ENCODE data around the gene WRNIP1. TPM values are rescaled to one million over a fixed set of nuclear protein-coding genes. Genes with fewer than 3 reads are reported as not detected.

The WRNIP1 gene
- total and polyA plus RNA-seq, 2 of the 8 experiments (the other 6 are each of a cell fraction or from before 2014, with no cell fraction given): 38.2 to 39.2 TPM

DNA sequence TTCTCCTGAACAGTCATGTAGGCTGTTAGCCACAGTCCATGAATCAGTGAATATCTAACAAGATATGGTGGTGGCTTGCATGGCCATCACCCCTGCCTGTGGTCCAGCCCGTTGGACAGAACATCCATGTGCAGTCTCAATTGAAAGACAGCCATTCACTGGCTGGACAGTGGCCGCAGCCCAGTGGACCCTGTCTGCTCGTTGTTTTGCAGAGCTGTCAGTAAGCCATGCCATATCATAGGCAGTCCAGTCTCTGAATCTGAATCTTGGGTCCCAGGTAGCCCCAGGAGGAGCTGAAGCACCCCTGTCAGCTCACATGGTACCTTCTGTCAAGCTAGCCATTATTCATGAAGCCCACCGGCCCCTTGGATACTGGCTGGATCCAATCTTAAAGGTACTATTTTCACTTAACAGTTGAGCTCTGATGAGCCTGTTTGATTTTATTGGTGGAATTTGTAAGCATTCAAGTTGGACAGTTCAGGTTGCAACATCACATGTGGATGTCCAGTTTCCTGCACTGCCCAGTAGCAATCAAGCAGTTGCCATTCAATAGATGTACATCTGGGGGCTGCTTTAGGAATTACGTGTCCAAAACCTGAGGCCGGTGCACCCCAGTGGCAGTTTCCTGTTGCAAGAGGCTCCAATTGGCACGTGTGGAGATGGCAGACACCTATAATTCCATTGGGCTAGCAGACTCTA is 38.7 kb downstream of the WRNIP1 start:
- Histone ChIP-seq H3K4ac (replicated peaks; ENCODE audit: insufficient read length, low read depth, low read length) (no peak overlapping the region), H2BK5ac (ENCODE audit: low read depth, low read length) (no peak overlapping the region), H2BK12ac (ENCODE audit: low read depth, low read length) (no peak overlapping the region), H3K36me3 (ENCODE audit: control insufficient read depth in 2 of 4, insufficient read depth in 4 of 4, low read length in 3 of 4) (no peaks in the 10 kb centered on the region), H3K4me1 (replicated peaks in 1 of 4; ENCODE audit: control insufficient read depth in 3 of 4, insufficient read depth in 4 of 4, low read length in 3 of 4) (peaks cover 0 to 5% (median 2%) of the 10 kb centered on the region in 4 experiments; a peak in 2 of 7 replicates), H4K8ac (ENCODE audit: extremely low read depth, insufficient read depth, low read length) (no peak overlapping the region), H2BK15ac (ENCODE audit: low read length) (no peak overlapping the region), H2BK20ac (ENCODE audit: low read length) (no peak overlapping the region), H3K4me2 (ENCODE audit: insufficient read depth in 1 of 2, low read depth in 2 of 2, low read length in 2 of 2) (no peak overlapping the region), H4K20me1 (replicated peaks in 1 of 2; ENCODE audit: control insufficient read depth in 1 of 2, insufficient read depth in 2 of 2, low read length in 2 of 2) (no peaks in the 10 kb centered on the region), H3K79me1 (ENCODE audit: low read depth, low read length) (0 out of 2 replicates have a peak, but pooled peaks cover 2% of the 10 kb centered on the region), H3K79me2 (ENCODE audit: control insufficient read depth in 1 of 2, insufficient read depth in 2 of 2, low read length in 2 of 2) (no peaks in the 10 kb centered on the region), H3K4me3 (ENCODE audit: extremely low read depth in 1 of 4, insufficient read depth in 2 of 4, low read depth in 3 of 4, low read length in 4 of 4) (no peak overlapping the region), H4K5ac (ENCODE audit: insufficient read length, low read depth, low read length) (no peak overlapping the region), H3K18ac (ENCODE audit: extremely low read depth, low read length) (no peak overlapping the region), H3K56ac (replicated peaks; ENCODE audit: insufficient read length, low read depth, low read length) (no peak overlapping the region), H2AK5ac (ENCODE audit: low read depth, low read length) (no peak overlapping the region), H3K9ac (replicated peaks in 1 of 4; ENCODE audit: extremely low read depth in 1 of 4, low read depth in 3 of 4, low read length in 3 of 4) (no peak overlapping the region), H4K91ac (replicated peaks; ENCODE audit: insufficient read length, low read length) (no peak overlapping the region), H3K23me2 (ENCODE audit: low read depth, low read length) (no peaks in the 10 kb centered on the region; the same call in 1 of the 2 replicates), H3K14ac (ENCODE audit: insufficient read length) (no peak overlapping the region), H3K23ac (ENCODE audit: insufficient read length) (no peak overlapping the region), H3K27me3 (replicated peaks in 1 of 4; ENCODE audit: control insufficient read depth in 3 of 4, extremely low read depth in 1 of 4, insufficient read depth in 3 of 4, low read length in 3 of 4) (no peaks in the 10 kb centered on the region), H2AFZ (ENCODE audit: low read length) (no peak overlapping the region), H3K9me3 (ENCODE audit: insufficient read depth in 2 of 2, low read depth in 1 of 2, low read length in 1 of 2) (no peaks in the 10 kb centered on the region), H3K27ac (ENCODE audit: low read depth, low read length) (no peak overlapping the region), H2BK120ac (replicated peaks; ENCODE audit: low read depth, low read length) (no peak overlapping the region)
- TF ChIP-seq NRF1 (IDR thresholded peaks at IDR 0.05; ENCODE audit: low read depth, low read length) (no peak), CTBP2 (IDR thresholded peaks at IDR 0.05; ENCODE audit: borderline replicate concordance, insufficient read depth, insufficient read length, low read length) (no peak), SIRT6 (IDR thresholded peaks at IDR 0.05; ENCODE audit: low read length) (no peak), BCL11A (IDR thresholded peaks at IDR 0.05; ENCODE audit: low read depth in 2 of 2, low read length in 2 of 2) (no peak)
- DNase-seq (ENCODE audit: low read depth in 1 of 2, low spot score in 2 of 2) (no peak), FAIRE-seq (no peak)
- WGBS, 2 experiments (ENCODE audit: extremely low coverage in 1 of 2, insufficient coverage in 1 of 2, insufficient read length in 1 of 2, insufficient replicate concordance in 2 of 2, low coverage in 1 of 2, low lambda C conversion rate in 2 of 2, missing lambda C conversion rate in 1 of 2): 90% methylated on average over 7 of the region's 7 CpGs; no CpG with 5 or more reads in 1 of the 2 experiments
- POLR2A ChIA-PET (ENCODE audit: partially characterized antibody): no interaction called here
- CTCF ChIA-PET (ENCODE audit: partially characterized antibody): interaction anchor here (0.6 to 3.7 kb wide), 3 partner anchors 13 to 110 kb away, joined by 3 to 21 read pairs (median 3); no protein-coding TSS in a partner anchor

Measured in H1 (cell line).